GM18909 (cell line): ENCODE measurements around the gene LYRM1.
A peak's percentile ranks its signal among the peaks of the same experiment; 100 is the strongest.
"Not testable (repeated sequence)": the region's sequence is repeated elsewhere in the genome, so short reads cannot be mapped to it uniquely, and the experiment has no call there.

Experiments
- ATAC-seq: cut with Tn5 transposase; IDR thresholded peaks from one replicate; pipeline ENCODE4 v1.9.1; 2021; ENCODE audit warnings: mild to moderate bottlenecking; ENCODE audit not compliant: unreplicated experiment, poor library complexity

LYRM1 gene

GRCh38 chr16:20900299-20901067 lies at the start of gene LYRM1, which contains the start of gene DCUN1D3:
TSS of gene LYRM1 (plus strand) at chr16:20900771. CDS start at chr16:20915556, 14,785 bp downstream.
TSS of gene DCUN1D3 (minus strand) at chr16:20900358. CDS start at chr16:20862538, 37,820 bp downstream.
- ATAC-seq = peak; percentile 62

GRCh38 chr16:20850981-20851380 lies 49.6 kb upstream of the LYRM1 start:
- no peak for ATAC-seq

- ATAC-seq = no peak
These were observed 49.0 kb upstream of the LYRM1 start for GRCh38 chr16:20851601-20852000.

GRCh38 chr16:20853143-20853542 lies 47.4 kb upstream of the LYRM1 start:
- no peak for ATAC-seq

GRCh38 chr16:20853981-20854620 lies 46.5 kb upstream of the LYRM1 start:
- ATAC-seq = no peak

- ATAC-seq = no peak
These were observed 45.6 kb upstream of the LYRM1 start for GRCh38 chr16:20854963-20855362.

- ATAC-seq = no peak
These were observed 43.3 kb upstream of the LYRM1 start for GRCh38 chr16:20857281-20857680.

- ATAC-seq = no peak
These were observed 41.3 kb upstream of the LYRM1 start for GRCh38 chr16:20859229-20859628.

- no peak for ATAC-seq
These were observed 40.9 kb upstream of the LYRM1 start for GRCh38 chr16:20859699-20860098.

- ATAC-seq = no peak
These were observed 40.2 kb upstream of the LYRM1 start for GRCh38 chr16:20860361-20860760.

- not testable (repeated sequence) for ATAC-seq
These were observed 39.6 kb upstream of the LYRM1 start for GRCh38 chr16:20860995-20861394.

GRCh38 chr16:20862162-20862960 lies 38.2 kb upstream of the LYRM1 start:
- ATAC-seq = no peak

- ATAC-seq = not testable (repeated sequence)
These were observed 36.2 kb upstream of the LYRM1 start for GRCh38 chr16:20864376-20864775.

GRCh38 chr16:20865420-20866131 lies 35.0 kb upstream of the LYRM1 start:
- ATAC-seq = peak; percentile 62

- ATAC-seq = peak; percentile 18
These were observed 34.3 kb upstream of the LYRM1 start for GRCh38 chr16:20866145-20866772.

- ATAC-seq = no peak
These were observed 33.8 kb upstream of the LYRM1 start for GRCh38 chr16:20866801-20867200.

GRCh38 chr16:20867585-20867984 lies 33.0 kb upstream of the LYRM1 start:
- ATAC-seq = no peak

GRCh38 chr16:20868890-20869289 lies 31.7 kb upstream of the LYRM1 start:
- no peak for ATAC-seq

- no peak for ATAC-seq
These were observed 30.3 kb upstream of the LYRM1 start for GRCh38 chr16:20870122-20870820.
